Kidney (tissue), 14 donors: ENCODE measurements around the gene SORT1. TPM values are rescaled to one million over a fixed set of nuclear protein-coding genes. Genes with fewer than 3 reads are reported as not detected.
A peak's percentile ranks its signal among the peaks of the same experiment; 100 is the strongest.

ENCODE experiments used
- DNase-seq, 5 donors: peaks; one replicate each; pipeline ENCODE4 v3.0.0-alpha.2; 2013 to 2020
- FAIRE-seq: peaks from 2 replicates; lab custom pipeline; 2012; peaks lifted over from hg19 to GRCh38; lab: Jason Lieb, UNC
- H3K27ac ChIP-seq, 2 donors: one replicate each; pipeline ENCODE4 v1.7.0; 2013; ENCODE audit warnings: low read depth in 2 of 2, low read length in 2 of 2, inconsistent platforms in 1 of 2
- H3K27me3 ChIP-seq: one replicate; pipeline ENCODE4 v1.7.1; 2013; ENCODE audit warnings: low read length, inconsistent platforms; ENCODE audit not compliant: control insufficient read depth, insufficient read depth
- H3K36me3 ChIP-seq, 3 donors: one replicate each; pipeline versions ENCODE4 v1.7.0 to v1.7.1; 2013; ENCODE audit warnings: low read length in 3 of 3, control low read depth in 1 of 3, inconsistent platforms in 1 of 3; ENCODE audit not compliant: insufficient read depth in 3 of 3, control insufficient read depth in 2 of 3
- H3K4me1 ChIP-seq, 3 donors: one replicate each; pipeline versions ENCODE4 v1.7.0 to v1.7.1; 2013; ENCODE audit warnings: low read length in 3 of 3, inconsistent platforms in 1 of 3, low read depth in 1 of 3; ENCODE audit not compliant: control insufficient read depth in 2 of 3, insufficient read depth in 2 of 3
- H3K4me3 ChIP-seq, 3 donors: one replicate each; pipeline versions ENCODE4 v1.7.0 to v1.8.1; 2013; ENCODE audit warnings: low read length in 3 of 3, control low read depth in 1 of 3, inconsistent platforms in 1 of 3
- H3K9ac ChIP-seq, 3 donors: one replicate each; pipeline versions ENCODE4 v1.7.0 to v1.7.1; 2013; ENCODE audit warnings: low read length in 3 of 3, control low read depth in 1 of 3, inconsistent platforms in 1 of 3
- H3K9me3 ChIP-seq, 3 donors: one replicate each; pipeline versions ENCODE4 v1.7.0 to v1.7.1; 2013; ENCODE audit warnings: low read length in 3 of 3, control low read depth in 1 of 3, inconsistent platforms in 1 of 3; ENCODE audit not compliant: control insufficient read depth in 2 of 3, insufficient read depth in 1 of 3
- intact Hi-C: fragments of 100-400 bp; cut with DNase I; formaldehyde crosslinking; loops from one replicate; pipeline ENCODE4 v1.11.1; 2022
- polyA plus RNA-seq: library from polyadenylated mRNA; stranded (reverse); fragments of 350-450 nt; fragmentation: Illumina TruSeq; extraction: RNeasy Lipid Tissue Mini Kit (QIAGEN cat#74804); gene quantifications from one replicate; pipeline ENCODE4 v1.2.3, GENCODE V29; 2014; ENCODE audit warnings: low read depth, low replicate concordance; ENCODE audit not compliant: insufficient read depth
- total RNA-seq: library from RNA; stranded (reverse); fragmentation: NEBNext Ultra II Directional; extraction: Animal tissue kit (Norgen Biotek cat#: 25700); gene quantifications from one replicate; pipeline ENCODE4 v1.2.1, GENCODE V29; 2021
- TF ChIP-seq, protein P1 (sequence below): IDR thresholded peaks from 3 replicates; pipeline ENCODE4 v1.5.1; 2012; ENCODE audit warnings: mild to moderate bottlenecking, moderate library complexity, borderline replicate concordance; ENCODE audit not compliant: insufficient read depth; ENCODE audit errors: extremely low read depth
- donor health status: control.
- donor health status: control.
- donor health status: control.
- donor health status: control.
- donor health status: control.
- donor health status: DM: yes; HTN: yes; CAD: no.
- donor health status: Normal renal cell carcinoma (clear cell type).

The SORT1 gene
- total and polyA plus RNA-seq, 2 donors from 2014 or later = 33.5 to 169 TPM

DNA sequence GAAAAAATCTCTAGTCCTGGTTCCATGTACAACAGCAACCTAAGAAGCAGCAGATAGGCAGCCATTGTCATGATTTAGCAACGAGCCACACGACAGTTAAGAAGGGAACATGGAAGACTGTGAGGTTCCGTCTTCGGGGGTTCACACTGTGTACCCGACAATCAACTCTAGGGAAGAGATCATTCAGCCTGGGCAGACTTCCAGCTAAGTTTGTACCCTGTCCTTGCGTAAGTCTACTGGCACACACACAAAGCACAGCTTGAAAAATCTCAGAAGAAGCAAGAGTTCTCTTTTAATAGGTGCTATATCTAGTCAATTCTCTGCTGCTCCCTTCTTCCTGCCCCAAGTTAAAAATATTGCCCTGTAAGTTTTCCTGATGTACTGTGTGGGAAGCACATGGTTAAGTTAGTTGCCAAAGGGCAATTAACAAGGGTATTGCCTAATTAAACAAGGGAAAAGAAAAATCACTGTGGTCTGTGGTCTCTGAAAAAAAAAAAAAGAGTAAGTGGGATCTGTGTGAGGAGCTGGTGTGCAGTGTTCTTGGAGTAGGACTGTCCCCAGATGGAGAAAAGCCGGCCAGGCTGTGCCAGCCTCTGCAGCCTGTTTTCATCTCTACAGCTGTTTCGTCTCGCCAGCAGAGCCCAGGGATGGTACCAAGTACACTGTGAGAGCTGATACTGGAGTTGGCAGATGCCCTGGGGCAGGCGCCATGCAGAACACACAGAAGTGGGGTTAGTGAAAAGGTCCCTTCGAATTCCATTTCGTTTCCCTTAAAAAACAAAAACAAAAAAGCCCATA lies 84.5 kb downstream of the SORT1 start:
- Histone ChIP-seq H3K4me3 (no peak overlapping the region), H3K4me1 (peaks cover 0 to 3% (median 3%) of the 10 kb centered on the region in 3 donors), H3K9ac (no peak overlapping the region), H3K36me3 (peaks cover 3 to 18% (median 11%) of the 10 kb centered on the region in 3 donors), H3K27me3 (no peaks in the 10 kb centered on the region), H3K27ac (no peak overlapping the region), H3K9me3 (no peaks in the 10 kb centered on the region)
- TF ChIP-seq, protein P1, sequence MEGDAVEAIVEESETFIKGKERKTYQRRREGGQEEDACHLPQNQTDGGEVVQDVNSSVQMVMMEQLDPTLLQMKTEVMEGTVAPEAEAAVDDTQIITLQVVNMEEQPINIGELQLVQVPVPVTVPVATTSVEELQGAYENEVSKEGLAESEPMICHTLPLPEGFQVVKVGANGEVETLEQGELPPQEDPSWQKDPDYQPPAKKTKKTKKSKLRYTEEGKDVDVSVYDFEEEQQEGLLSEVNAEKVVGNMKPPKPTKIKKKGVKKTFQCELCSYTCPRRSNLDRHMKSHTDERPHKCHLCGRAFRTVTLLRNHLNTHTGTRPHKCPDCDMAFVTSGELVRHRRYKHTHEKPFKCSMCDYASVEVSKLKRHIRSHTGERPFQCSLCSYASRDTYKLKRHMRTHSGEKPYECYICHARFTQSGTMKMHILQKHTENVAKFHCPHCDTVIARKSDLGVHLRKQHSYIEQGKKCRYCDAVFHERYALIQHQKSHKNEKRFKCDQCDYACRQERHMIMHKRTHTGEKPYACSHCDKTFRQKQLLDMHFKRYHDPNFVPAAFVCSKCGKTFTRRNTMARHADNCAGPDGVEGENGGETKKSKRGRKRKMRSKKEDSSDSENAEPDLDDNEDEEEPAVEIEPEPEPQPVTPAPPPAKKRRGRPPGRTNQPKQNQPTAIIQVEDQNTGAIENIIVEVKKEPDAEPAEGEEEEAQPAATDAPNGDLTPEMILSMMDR = no peak
- FAIRE-seq (no peak), DNase-seq (peak in 1 of 5 donors; percentile 15)
- intact Hi-C loops = no loop called here

DNA sequence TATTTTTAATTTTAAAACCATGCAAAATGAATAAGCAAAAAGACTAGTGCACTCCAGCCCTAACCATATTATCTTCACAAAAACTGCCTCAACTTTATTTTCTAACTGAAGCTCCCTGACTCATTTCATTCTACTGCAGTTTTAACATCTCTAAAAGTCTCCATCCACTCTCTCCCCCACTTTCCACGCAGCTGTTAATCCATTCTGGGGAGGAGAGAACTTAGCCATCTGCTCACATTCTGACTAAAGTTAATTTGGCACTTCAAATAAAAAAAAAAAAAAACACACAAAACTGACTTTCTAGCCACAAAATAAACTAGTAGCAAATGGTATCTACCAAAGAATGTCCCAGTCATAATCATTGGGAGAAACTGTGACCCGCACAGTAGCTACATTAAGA lies 85.5 kb downstream of the SORT1 start:
- peaks cover 0 to 5% (median 3%) of the 10 kb centered on the region in 3 donors for H3K4me1 ChIP-seq
- no peaks in the 10 kb centered on the region for H3K27me3 ChIP-seq
- DNase-seq = no peak
- no peak overlapping the region for H3K4me3 ChIP-seq
- TF ChIP-seq, protein P1 = no peak
- no peak for FAIRE-seq
- no peaks in the 10 kb centered on the region for H3K9me3 ChIP-seq
- intact Hi-C loops = no loop called here
- no peak overlapping the region for H3K9ac ChIP-seq
- peaks cover 3 to 11% (median 5%) of the 10 kb centered on the region in 3 donors for H3K36me3 ChIP-seq
- no peak overlapping the region for H3K27ac ChIP-seq

DNA sequence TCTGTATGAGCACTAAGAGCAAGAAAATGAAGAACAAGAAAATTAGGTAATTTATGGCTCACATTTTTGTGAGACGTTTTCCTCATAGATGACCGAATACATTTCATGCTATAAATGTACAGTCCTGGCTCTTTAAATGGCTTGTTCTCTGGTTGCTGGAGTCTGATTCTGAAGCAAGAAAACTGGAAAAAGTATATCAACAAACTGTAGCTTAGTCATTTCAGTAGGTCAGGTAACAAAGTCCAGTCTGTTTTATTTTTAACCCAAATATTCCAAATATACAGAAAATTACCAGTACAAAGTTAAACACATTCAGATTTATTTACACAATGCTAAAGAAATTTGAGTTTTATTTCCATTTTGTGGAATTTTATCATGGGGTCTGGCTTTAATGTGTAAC lies 88.4 kb downstream of the SORT1 start:
- FAIRE-seq (no peak), DNase-seq (no peak)
- Histone ChIP-seq H3K4me3 (peak overlapping the region in 1 of 3 donors; percentile 27), H3K4me1 (peaks cover 0 to 7% (median 3%) of the 10 kb centered on the region in 3 donors), H3K27me3 (no peaks in the 10 kb centered on the region), H3K27ac (peak overlapping the region; percentile 39 to 41), H3K9me3 (no peaks in the 10 kb centered on the region), H3K9ac (peak overlapping the region in 1 of 3 donors; percentile 4), H3K36me3 (peaks cover 2 to 3% (median 3%) of the 10 kb centered on the region in 3 donors)
- intact Hi-C loops = no loop called here
- TF ChIP-seq, protein P1 = no peak
